HepG2 (cell line): Measurements from ENCODE around the gene ZNF12. TPM values are rescaled to one million over a fixed set of nuclear protein-coding genes. Genes with fewer than 3 reads are reported as not detected.

Experiments
- BORCS8-MEF2B ChIP-seq: sonication (generic); formaldehyde crosslinking; IDR thresholded peaks from 2 replicates; pipeline ENCODE4 v1.8.0; 2022; ENCODE audit warnings: mild to moderate bottlenecking, missing genetic modification reagents
- BRD4 ChIP-seq: sonication (generic); formaldehyde crosslinking; IDR thresholded peaks from 2 replicates; pipeline ENCODE4 v1.4.0; 2020; ENCODE audit warnings: missing genetic modification reagents
- ESRRA ChIP-seq: sonication (generic); formaldehyde crosslinking; IDR thresholded peaks from 2 replicates; pipeline ENCODE4 v1.5.1; 2020; ENCODE audit warnings: mild to moderate bottlenecking, low read depth, missing genetic modification reagents
- FLYWCH1 ChIP-seq: sonication (generic); formaldehyde crosslinking; IDR thresholded peaks from 2 replicates; pipeline ENCODE4 v1.8.1; 2023; ENCODE audit warnings: mild to moderate bottlenecking, missing genetic modification reagents
- KAT2B ChIP-seq: fragments of 150-350 bp; IDR thresholded peaks from 2 replicates; pipeline ENCODE4 v1.6.1; 2014; ENCODE audit warnings: low read depth, low read length, borderline replicate concordance
- KDM5A ChIP-seq: fragments of 200-600 bp; sonication (generic); IDR thresholded peaks from 2 replicates; pipeline ENCODE4 v1.7.0; 2018; ENCODE audit warnings: antibody characterized with exemption, mild to moderate bottlenecking, low read length, borderline replicate concordance
- KLF13 ChIP-seq: sonication (generic); formaldehyde crosslinking; IDR thresholded peaks from 2 replicates; pipeline ENCODE4 v1.4.0; 2020; ENCODE audit warnings: mild to moderate bottlenecking, missing genetic modification reagents
- LBX2 ChIP-seq: sonication (generic); formaldehyde crosslinking; IDR thresholded peaks from 2 replicates; pipeline ENCODE4 v1.5.0; 2020; ENCODE audit warnings: missing genetic modification reagents, mild to moderate bottlenecking, borderline replicate concordance
- MTA3 ChIP-seq: sonication (generic); formaldehyde crosslinking; IDR thresholded peaks from 2 replicates; pipeline ENCODE4 v1.4.0; 2020; ENCODE audit warnings: missing genetic modification reagents
- PBX3 ChIP-seq: sonication (generic); formaldehyde crosslinking; IDR thresholded peaks from 2 replicates; pipeline ENCODE4 v1.8.1; 2023; ENCODE audit warnings: missing genetic modification reagents, inconsistent platforms, borderline replicate concordance
- SIN3B ChIP-seq: fragments of 150-350 bp; IDR thresholded peaks from 2 replicates; pipeline ENCODE4 v1.6.1; 2014; ENCODE audit warnings: low read length
- SMARCC2 ChIP-seq: fragments of 450-650 bp; IDR thresholded peaks from 2 replicates; pipeline ENCODE4 v1.6.1; 2017; ENCODE audit warnings: antibody characterized with exemption, mild to moderate bottlenecking
- SNAPC2 ChIP-seq: sonication (generic); formaldehyde crosslinking; IDR thresholded peaks from 2 replicates; pipeline ENCODE4 v1.8.1; 2022; ENCODE audit warnings: mild to moderate bottlenecking, missing genetic modification reagents
- SUZ12 ChIP-seq: fragments of 150-350 bp; IDR thresholded peaks from 2 replicates; pipeline ENCODE4 v1.6.1; 2014; ENCODE audit warnings: low read depth, low read length
- TCF7L2 ChIP-seq: IDR thresholded peaks from 2 replicates; pipeline ENCODE4 v1.6.1; 2011; ENCODE audit warnings: mild to moderate bottlenecking, low read depth, low read length, moderate library complexity
- ZFAT ChIP-seq: sonication (generic); formaldehyde crosslinking; conservative IDR thresholded peaks from 2 replicates; pipeline ENCODE4 v1.8.1; 2023; ENCODE audit warnings: missing genetic modification reagents, inconsistent platforms
- ZNF12 ChIP-seq: sonication (generic); formaldehyde crosslinking; IDR thresholded peaks from 2 replicates; pipeline ENCODE4 v1.5.0; 2020; ENCODE audit warnings: missing genetic modification reagents
- ZNF280B ChIP-seq: sonication (generic); formaldehyde crosslinking; IDR thresholded peaks from 2 replicates; pipeline ENCODE4 v1.5.0; 2020; ENCODE audit warnings: missing genetic modification reagents, mild to moderate bottlenecking, borderline replicate concordance
- ZNF572 ChIP-seq: sonication (generic); formaldehyde crosslinking; IDR thresholded peaks from 2 replicates; pipeline ENCODE4 v1.5.1; 2020; ENCODE audit warnings: mild to moderate bottlenecking, missing genetic modification reagents
- ZNF687 ChIP-seq: sonication (generic); formaldehyde crosslinking; IDR thresholded peaks from 2 replicates; pipeline ENCODE4 v1.5.1; 2020; ENCODE audit warnings: mild to moderate bottlenecking, missing genetic modification reagents, moderate library complexity
- polyA plus RNA-seq, 8 experiments: library from polyadenylated mRNA; depleted of rRNA in 3 of 8; stranded (reverse) in 7 of 8; unstranded in 1 of 8; fragments of >200 nt; fragmentation: Illumina TruSeq in 4 of 8; extraction: Trizol in 4 of 8; gene quantifications; 2 replicates each; pipeline versions ENCODE4 v1.2.1 to v1.2.3, GENCODE V29; 2011 to 2016; ENCODE audit warnings: low read depth in 4 of 8, missing spikeins in 1 of 8, mixed read lengths in 1 of 8; ENCODE audit not compliant: insufficient read depth in 1 of 8
- total RNA-seq, 5 experiments: library from RNA; depleted of rRNA; stranded (reverse); fragments of >200 nt; fragmentation: Illumina TruSeq; extraction: Trizol; gene quantifications; 2 replicates each; pipeline ENCODE4 v1.2.3, GENCODE V29; 2016; ENCODE audit warnings: low read depth in 1 of 5

ZNF12 gene
- total and polyA plus RNA-seq, 2 of the 13 experiments (the other 11 are each of a cell fraction or from before 2014, with no cell fraction given) = 21.4 to 22.8 TPM

- TF ChIP-seq MTA3 (CRISPR knock-in tag) = no peak
- no peak for TF ChIP-seq SMARCC2
- TF ChIP-seq TCF7L2 = no peak
- 0 out of 2 replicates have a peak, but pooled peaks have one; percentile 51 for TF ChIP-seq PBX3
- TF ChIP-seq ZNF12 (CRISPR knock-in tag) = no peak
- TF ChIP-seq LBX2 (CRISPR knock-in tag) = no peak
- no peak for TF ChIP-seq FLYWCH1 (CRISPR knock-in tag)
- peak; percentile 47; the same call in 1 of the 2 replicates for TF ChIP-seq SNAPC2
- peak; percentile 89 for TF ChIP-seq BRD4 (CRISPR knock-in tag)
- TF ChIP-seq KDM5A = peak; percentile 63; the same call in 1 of the 2 replicates
- TF ChIP-seq KAT2B = no peak
- TF ChIP-seq SIN3B = no peak
- no peak for TF ChIP-seq SUZ12
- peak; percentile 7; the same call in 1 of the 2 replicates for TF ChIP-seq ZNF280B (CRISPR knock-in tag)
- TF ChIP-seq ZNF572 (CRISPR knock-in tag) = no peak
- no peak; the same call in 1 of the 2 replicates for TF ChIP-seq ESRRA (CRISPR knock-in tag)
- TF ChIP-seq BORCS8-MEF2B (CRISPR knock-in tag) = peak; percentile 84
- 0 out of 2 replicates have a peak, but pooled peaks have one; percentile 49 for TF ChIP-seq ZFAT (CRISPR knock-in tag)
- peak; percentile 95 for TF ChIP-seq ZNF687 (CRISPR knock-in tag)
- no peak for TF ChIP-seq KLF13 (CRISPR knock-in tag)
Measured at GRCh38 chr7:6729492-6730342, 23.0 kb upstream of the ZNF12 start (continued).
